BJ (cell line): ENCODE data around the gene ZNF629. TPM values are rescaled to one million over a fixed set of nuclear protein-coding genes. Genes with fewer than 3 reads are reported as not detected.

Experiments used
- CTCF ChIA-PET: fragments of 350-600 bp; formaldehyde crosslinking; extraction: SDS; loops from one replicate; lab custom pipeline; 2021; ENCODE audit warnings: antibody characterized with exemption, inconsistent platforms; lab: Yijun Ruan, JAX
- POLR2A ChIA-PET: fragments of 300-600 bp; sonication (Branson Sonifier 250); formaldehyde crosslinking; extraction: SDS; loops from one replicate; lab custom pipeline; 2021; ENCODE audit warnings: antibody characterized with exemption; lab: Charles Lee
- DNase-seq: peaks from one replicate; pipeline ENCODE4 v3.0.0-alpha.2; 2011; ENCODE audit warnings: low read depth
- H3K27me3 ChIP-seq: 2 replicates; pipeline ENCODE4 v1.6.0; 2011; ENCODE audit warnings: low read length; ENCODE audit not compliant: control insufficient read depth, insufficient read depth
- H3K36me3 ChIP-seq: 2 replicates; pipeline ENCODE4 v1.5.1; 2011; ENCODE audit warnings: low read length; ENCODE audit not compliant: control insufficient read depth, insufficient read depth
- H3K4me3 ChIP-seq: 2 replicates; pipeline ENCODE4 v1.5.1; 2011; ENCODE audit warnings: low read depth, mild to moderate bottlenecking, control low read depth, low read length
- CTCF ChIP-seq: IDR thresholded peaks from 2 replicates; pipeline ENCODE4 v1.5.1; 2011; ENCODE audit warnings: low read depth, mild to moderate bottlenecking, control low read depth, inconsistent platforms, low read length, moderate library complexity; ENCODE audit not compliant: insufficient read depth
- polyA plus RNA-seq: library from polyadenylated mRNA; depleted of rRNA; stranded (reverse); fragments of >200 nt; gene quantifications from 2 replicates; pipeline ENCODE4 v1.2.3, GENCODE V29; 2011

ZNF629 gene
- polyA plus RNA-seq, 1 experiment = 6.0 TPM

GRCh38 chr16:30785126-30786106 is 1.6 kb downstream of the ZNF629 start:
- no peak for DNase-seq
- H3K27me3 ChIP-seq = no peaks in the 10 kb centered on the region
- no peak for TF ChIP-seq CTCF
- peak overlapping the region; percentile 63 for H3K4me3 ChIP-seq
- CTCF ChIA-PET = interaction anchor here (0.6 to 0.9 kb wide), 3 partner anchors 13 to 93 kb away, joined by 3 to 4 read pairs (median 3); no protein-coding TSS in a partner anchor
- POLR2A ChIA-PET = no interaction called here
- H3K36me3 ChIP-seq = peaks cover 24% of the 10 kb centered on the region

- TF ChIP-seq CTCF = no peak
- DNase-seq = no peak
- CTCF ChIA-PET = no interaction called here
- H3K4me3 ChIP-seq = no peak overlapping the region
- POLR2A ChIA-PET = no interaction called here
- H3K36me3 ChIP-seq = peaks cover 24% of the 10 kb centered on the region
- no peaks in the 10 kb centered on the region for H3K27me3 ChIP-seq
Observed at GRCh38 chr16:30784215-30784614, 2.8 kb downstream of the ZNF629 start.

GRCh38 chr16:30783280-30784109 is 3.5 kb downstream of the ZNF629 start:
- no peak for DNase-seq
- POLR2A ChIA-PET = interaction anchor here (0.6 kb wide), 1 partner anchor 24 kb away, joined by 10 read pairs; no protein-coding TSS in a partner anchor
- H3K4me3 ChIP-seq = no peak overlapping the region
- H3K36me3 ChIP-seq = peaks cover 24% of the 10 kb centered on the region
- no peaks in the 10 kb centered on the region for H3K27me3 ChIP-seq
- CTCF ChIA-PET = interaction anchor here (1.2 to 1.7 kb wide), 2 partner anchors 22 to 119 kb away, joined by 4 to 5 read pairs; no protein-coding TSS in a partner anchor
- no peak for TF ChIP-seq CTCF

- no peak for DNase-seq
- H3K27me3 ChIP-seq = no peaks in the 10 kb centered on the region
- H3K4me3 ChIP-seq = no peak overlapping the region
- H3K36me3 ChIP-seq = peaks cover 24% of the 10 kb centered on the region
- CTCF ChIA-PET = interaction anchor here (1.0 to 1.7 kb wide), 3 partner anchors 23 to 120 kb away, joined by 3 to 5 read pairs (median 4); no protein-coding TSS in a partner anchor
- POLR2A ChIA-PET = no interaction called here
- TF ChIP-seq CTCF = no peak
Observed at GRCh38 chr16:30782486-30783279, 4.3 kb downstream of the ZNF629 start.
